H9 (cell line): ENCODE data around the gene IPPK. TPM values are rescaled to one million over a fixed set of nuclear protein-coding genes. Genes with fewer than 3 reads are reported as not detected.

Experiments
- DNase-seq: peaks from one replicate; pipeline ENCODE4 v3.0.0-alpha.2; 2017
- H2AFZ ChIP-seq: one replicate; pipeline ENCODE4 v1.6.1; 2013; ENCODE audit warnings: mild to moderate bottlenecking, low read length, control low read depth, moderate library complexity
- H2AK5ac ChIP-seq: 2 replicates; pipeline ENCODE4 v1.6.1; 2013; ENCODE audit warnings: low read length, control low read depth, mixed read lengths; ENCODE audit not compliant: insufficient read length
- H2BK120ac ChIP-seq: one replicate; pipeline ENCODE4 v1.6.1; 2013; ENCODE audit warnings: low read depth, mild to moderate bottlenecking, low read length, control low read depth, inconsistent platforms; ENCODE audit not compliant: poor library complexity, severe bottlenecking
- H2BK12ac ChIP-seq: 2 replicates; pipeline ENCODE4 v1.6.1; 2013; ENCODE audit warnings: low read length, control low read depth, mixed read lengths, low read depth; ENCODE audit not compliant: insufficient read length
- H2BK15ac ChIP-seq: 2 replicates; pipeline ENCODE4 v1.6.1; 2013; ENCODE audit warnings: low read depth, low read length, control low read depth
- H2BK20ac ChIP-seq: one replicate; pipeline ENCODE4 v1.6.1; 2013; ENCODE audit warnings: low read depth, mild to moderate bottlenecking, low read length, control low read depth, inconsistent platforms; ENCODE audit not compliant: poor library complexity, severe bottlenecking
- H2BK5ac ChIP-seq: 2 replicates; pipeline ENCODE4 v1.6.1; 2013; ENCODE audit warnings: low read length, control low read depth, mixed read lengths; ENCODE audit not compliant: insufficient read length
- H3K14ac ChIP-seq: 2 replicates; pipeline ENCODE4 v1.6.1; 2013; ENCODE audit warnings: low read length, control low read depth; ENCODE audit not compliant: insufficient read depth
- H3K18ac ChIP-seq: 2 replicates; pipeline ENCODE4 v1.6.1; 2013; ENCODE audit warnings: low read depth, mild to moderate bottlenecking, mixed read lengths, low read length, control low read depth; ENCODE audit not compliant: insufficient read length
- H3K23ac ChIP-seq: 2 replicates; pipeline ENCODE4 v1.6.1; 2013; ENCODE audit warnings: low read length, control low read depth, mixed read lengths, low read depth; ENCODE audit not compliant: insufficient read length
- H3K23me2 ChIP-seq: 2 replicates; pipeline ENCODE4 v1.6.1; 2013; ENCODE audit warnings: low read depth, mild to moderate bottlenecking, mixed read lengths, low read length, control low read depth; ENCODE audit not compliant: insufficient read length, poor library complexity, severe bottlenecking
- H3K27ac ChIP-seq: 2 replicates; pipeline ENCODE4 v1.5.1; 2013; ENCODE audit warnings: low read length, control low read depth, mixed read lengths, low read depth; ENCODE audit not compliant: insufficient read length
- H3K27me3 ChIP-seq: 2 replicates; pipeline ENCODE4 v1.6.1; 2013; ENCODE audit warnings: low read length, control low read depth, inconsistent platforms; ENCODE audit not compliant: insufficient read depth
- H3K4ac ChIP-seq: 2 replicates; pipeline ENCODE4 v1.6.1; 2013; ENCODE audit warnings: low read depth, mild to moderate bottlenecking, control low read depth, inconsistent platforms, low read length, moderate library complexity
- H3K4me1 ChIP-seq: 2 replicates; pipeline ENCODE4 v1.6.1; 2013; ENCODE audit warnings: low read length, control low read depth, inconsistent platforms; ENCODE audit not compliant: insufficient read depth
- H3K4me2 ChIP-seq: 2 replicates; pipeline ENCODE4 v1.6.1; 2013; ENCODE audit warnings: low read length, control low read depth, mixed read lengths; ENCODE audit not compliant: insufficient read length, insufficient read depth
- H3K56ac ChIP-seq: 2 replicates; pipeline ENCODE4 v1.6.1; 2013; ENCODE audit warnings: low read depth, mild to moderate bottlenecking, mixed read lengths, low read length, control low read depth; ENCODE audit not compliant: insufficient read length
- H3K79me1 ChIP-seq: 2 replicates; pipeline ENCODE4 v1.6.1; 2013; ENCODE audit warnings: low read depth, mild to moderate bottlenecking, moderate library complexity, low read length, control low read depth, inconsistent platforms; ENCODE audit not compliant: insufficient read depth, poor library complexity, severe bottlenecking
- H3K79me2 ChIP-seq: 2 replicates; pipeline ENCODE4 v1.6.1; 2013; ENCODE audit warnings: low read length, control low read depth, inconsistent platforms; ENCODE audit not compliant: insufficient read depth
- H3K9ac ChIP-seq: 2 replicates; pipeline ENCODE4 v1.6.1; 2013; ENCODE audit warnings: low read length, control low read depth, mixed read lengths; ENCODE audit not compliant: insufficient read length; ENCODE audit errors: extremely low read depth
- H3K9me3 ChIP-seq: one replicate; pipeline ENCODE4 v1.6.1; 2013; ENCODE audit warnings: low read depth, low read length, inconsistent platforms; ENCODE audit not compliant: control insufficient read depth
- H3T11ph ChIP-seq: one replicate; pipeline ENCODE4 v1.6.1; 2013; ENCODE audit warnings: mild to moderate bottlenecking, low read length, control low read depth, inconsistent platforms
- H4K20me1 ChIP-seq: one replicate; pipeline ENCODE4 v1.6.1; 2013; ENCODE audit not compliant: control insufficient read depth, insufficient read length, insufficient read depth
- H4K5ac ChIP-seq: 2 replicates; pipeline ENCODE4 v1.6.1; 2013; ENCODE audit warnings: low read depth, mild to moderate bottlenecking, mixed read lengths, low read length, control low read depth; ENCODE audit not compliant: insufficient read length
- H4K8ac ChIP-seq: replicated peaks from 2 replicates; pipeline ENCODE4 v1.6.1; 2013; ENCODE audit warnings: low read length, control low read depth, mixed read lengths, low read depth; ENCODE audit not compliant: insufficient read length
- H4K91ac ChIP-seq: 2 replicates; pipeline ENCODE4 v1.6.1; 2013; ENCODE audit warnings: low read depth, mild to moderate bottlenecking, moderate library complexity, mixed read lengths, low read length, control low read depth; ENCODE audit not compliant: insufficient read length
- H3K27ac Mint-ChIP-seq, 3 experiments: 2 replicates in 2 of 3; 3 replicates in 1 of 3; pipeline ENCODE4 v1.8.0; 2020 to 2021; ENCODE audit warnings: mixed read lengths in 3 of 3, mild to moderate bottlenecking in 1 of 3, moderate library complexity in 1 of 3
- H3K27me3 Mint-ChIP-seq: 2 replicates; pipeline ENCODE4 v1.8.0; 2021; ENCODE audit warnings: low read depth, mild to moderate bottlenecking, moderate library complexity, mixed read lengths
- H3K36me3 Mint-ChIP-seq, 3 experiments: 2 replicates in 2 of 3; 3 replicates in 1 of 3; pipeline ENCODE4 v1.8.0; 2020 to 2021; ENCODE audit warnings: low read depth in 3 of 3, mixed read lengths in 3 of 3; ENCODE audit not compliant: insufficient read depth in 1 of 3
- H3K4me1 Mint-ChIP-seq, 2 experiments: 2 replicates each; pipeline ENCODE4 v1.8.0; 2020; ENCODE audit warnings: mixed read lengths in 2 of 2
- H3K4me3 Mint-ChIP-seq, 2 experiments: 2 replicates in 1 of 2; 3 replicates in 1 of 2; pipeline ENCODE4 v1.8.0; 2020 to 2021; ENCODE audit warnings: mild to moderate bottlenecking in 2 of 2, mixed read lengths in 2 of 2, moderate library complexity in 1 of 2
- H3K9me3 Mint-ChIP-seq, 2 experiments: 2 replicates in 1 of 2; 3 replicates in 1 of 2; pipeline ENCODE4 v1.8.0; 2020; ENCODE audit warnings: mild to moderate bottlenecking in 2 of 2, mixed read lengths in 2 of 2, moderate library complexity in 1 of 2
- whole genome bisulfite sequencing: extraction: QIAGEN DNeasy Blood & Tissue Kit; methylation state at CpG from one replicate; pipeline ENCODE4 v1.1.7; 2013; ENCODE audit warnings: missing lambda C conversion rate, low lambda C conversion rate, mixed read lengths; ENCODE audit not compliant: insufficient read length; ENCODE audit errors: extremely low coverage; 5-methylcytosine and 5-hydroxymethylcytosine counted together
- total RNA-seq: library from RNA; stranded (reverse); gene quantifications from 2 replicates; pipeline ENCODE4 v1.2.1, GENCODE V29; 2021
- TF ChIP-seq, protein P1 (sequence below): fragments of 200-600 bp; sonication (generic); conservative IDR thresholded peaks from 3 replicates; pipeline ENCODE4 v1.8.0; 2021; ENCODE audit warnings: antibody characterized with exemption, mild to moderate bottlenecking

The IPPK gene
- total RNA-seq, 1 experiment from 2014 or later: 10.7 TPM

DNA sequence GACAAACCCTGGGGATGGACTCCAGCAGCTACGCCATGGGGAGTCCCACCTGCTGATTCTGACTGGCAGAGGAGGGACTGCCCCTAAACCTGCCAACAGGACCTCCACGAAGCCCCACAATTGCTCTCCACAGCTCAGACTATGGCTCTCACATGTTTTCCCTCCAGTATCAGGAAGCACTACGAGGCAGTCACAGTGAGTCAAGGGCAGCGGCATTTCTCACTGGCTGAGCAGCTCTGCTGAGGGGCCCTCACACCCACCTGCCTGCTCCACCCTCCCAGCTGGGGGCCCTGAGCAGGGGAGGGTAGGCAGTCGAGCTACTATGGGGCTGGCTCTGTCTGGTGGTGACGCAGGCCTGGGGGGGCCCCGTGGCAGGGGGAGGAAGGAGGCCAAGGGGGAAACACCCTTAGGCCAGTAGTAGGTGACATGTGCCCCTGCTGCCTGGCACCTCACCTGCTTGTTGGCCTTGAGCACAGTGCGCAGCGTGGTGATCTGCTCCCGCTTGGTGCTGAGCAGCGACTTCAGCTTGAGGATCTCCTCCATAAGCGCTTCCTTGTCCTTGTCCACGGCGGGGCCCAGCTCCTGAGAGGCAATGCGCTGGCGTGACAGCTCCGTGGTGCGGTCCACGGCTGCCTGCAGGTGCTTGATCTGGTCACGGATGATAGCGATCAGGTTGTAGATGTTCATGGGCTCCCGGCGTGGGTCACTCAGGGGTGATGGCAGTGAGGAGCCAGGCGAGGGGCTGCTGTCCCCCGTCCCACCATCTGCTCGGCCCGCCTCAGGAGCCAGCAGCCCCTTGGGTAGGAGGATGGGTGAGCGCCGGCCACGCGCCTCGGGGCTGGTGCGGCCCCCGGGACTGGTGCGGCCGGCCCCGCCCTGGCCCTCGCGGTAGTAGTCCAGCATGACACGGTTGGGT, 48.4 kb upstream of the IPPK start:
- no peak overlapping the region for H3K18ac ChIP-seq
- no peak overlapping the region for H3K4ac ChIP-seq
- no peak overlapping the region for H3K56ac ChIP-seq
- H2BK120ac ChIP-seq: no peak overlapping the region
- no peaks in the 10 kb centered on the region for H3K27me3 ChIP-seq
- no peaks in the 10 kb centered on the region for H3K4me1 ChIP-seq
- DNase-seq: no peak
- H3K79me2 ChIP-seq: no peaks in the 10 kb centered on the region
- Mint-ChIP-seq H3K4me3 (no peak overlapping the region), H3K27ac (no peak overlapping the region), H3K4me1 (no peaks in the 10 kb centered on the region), H3K27me3 (no peaks in the 10 kb centered on the region), H3K36me3 (peaks cover 26 to 83% (median 75%) of the 10 kb centered on the region in 3 experiments; a peak in 6 of 7 replicates), H3K9me3 (no peaks in the 10 kb centered on the region)
- no peak overlapping the region for H2BK12ac ChIP-seq
- no peaks in the 10 kb centered on the region for H3K79me1 ChIP-seq
- H4K5ac ChIP-seq: no peak overlapping the region
- H4K20me1 ChIP-seq: peaks cover 3% of the 10 kb centered on the region
- H2BK15ac ChIP-seq: no peak overlapping the region
- no peaks in the 10 kb centered on the region for H3K23me2 ChIP-seq
- H2BK20ac ChIP-seq: no peak overlapping the region
- WGBS: no CpG with 5 or more reads among the region's 40 CpGs
- no peaks in the 10 kb centered on the region for H3K9me3 ChIP-seq
- H4K8ac ChIP-seq: no peak overlapping the region
- H3K14ac ChIP-seq: no peak overlapping the region
- no peak overlapping the region for H3K23ac ChIP-seq
- TF ChIP-seq, protein P1, sequence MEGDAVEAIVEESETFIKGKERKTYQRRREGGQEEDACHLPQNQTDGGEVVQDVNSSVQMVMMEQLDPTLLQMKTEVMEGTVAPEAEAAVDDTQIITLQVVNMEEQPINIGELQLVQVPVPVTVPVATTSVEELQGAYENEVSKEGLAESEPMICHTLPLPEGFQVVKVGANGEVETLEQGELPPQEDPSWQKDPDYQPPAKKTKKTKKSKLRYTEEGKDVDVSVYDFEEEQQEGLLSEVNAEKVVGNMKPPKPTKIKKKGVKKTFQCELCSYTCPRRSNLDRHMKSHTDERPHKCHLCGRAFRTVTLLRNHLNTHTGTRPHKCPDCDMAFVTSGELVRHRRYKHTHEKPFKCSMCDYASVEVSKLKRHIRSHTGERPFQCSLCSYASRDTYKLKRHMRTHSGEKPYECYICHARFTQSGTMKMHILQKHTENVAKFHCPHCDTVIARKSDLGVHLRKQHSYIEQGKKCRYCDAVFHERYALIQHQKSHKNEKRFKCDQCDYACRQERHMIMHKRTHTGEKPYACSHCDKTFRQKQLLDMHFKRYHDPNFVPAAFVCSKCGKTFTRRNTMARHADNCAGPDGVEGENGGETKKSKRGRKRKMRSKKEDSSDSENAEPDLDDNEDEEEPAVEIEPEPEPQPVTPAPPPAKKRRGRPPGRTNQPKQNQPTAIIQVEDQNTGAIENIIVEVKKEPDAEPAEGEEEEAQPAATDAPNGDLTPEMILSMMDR: no peak
- no peak overlapping the region for H2AFZ ChIP-seq
- H3T11ph ChIP-seq: no peak overlapping the region
- H3K27ac ChIP-seq: no peak overlapping the region
- no peak overlapping the region for H3K9ac ChIP-seq
- no peak overlapping the region for H2AK5ac ChIP-seq
- H2BK5ac ChIP-seq: no peak overlapping the region
- H3K4me2 ChIP-seq: no peak overlapping the region
- H4K91ac ChIP-seq: no peak overlapping the region
